Mesothelial cell of epicardium (in vitro differentiated cells): Measurements from ENCODE around the gene EIF4E. TPM values are rescaled to one million over a fixed set of nuclear protein-coding genes. Genes with fewer than 3 reads are reported as not detected.
"Not testable (repeated sequence)": the region's sequence is repeated elsewhere in the genome, so short reads cannot be mapped to it uniquely, and the experiment has no call there.

Source experiments
- DNase-seq, 2 experiments: peaks; one replicate each; pipeline ENCODE4 v3.0.0; 2021; ENCODE audit warnings: low spot score in 2 of 2; ENCODE audit not compliant: unreplicated experiment in 2 of 2
- H3K27ac Mint-ChIP-seq: 2 replicates; pipeline ENCODE4 v1.8.0; 2021; ENCODE audit warnings: mixed read lengths
- H3K27me3 Mint-ChIP-seq: 2 replicates; pipeline ENCODE4 v1.8.0; 2021; ENCODE audit warnings: low read depth, mixed read lengths
- H3K36me3 Mint-ChIP-seq: 2 replicates; pipeline ENCODE4 v1.8.0; 2021; ENCODE audit warnings: mixed read lengths
- H3K4me1 Mint-ChIP-seq: 2 replicates; pipeline ENCODE4 v1.8.0; 2021; ENCODE audit warnings: mixed read lengths
- H3K4me3 Mint-ChIP-seq: 2 replicates; pipeline ENCODE4 v1.8.0; 2021; ENCODE audit warnings: mild to moderate bottlenecking, moderate library complexity, mixed read lengths
- H3K9me3 Mint-ChIP-seq: 2 replicates; pipeline ENCODE4 v1.8.0; 2021; ENCODE audit warnings: mixed read lengths
- CTCF ChIP-seq: fragments of 200-600 bp; sonication (generic); IDR thresholded peaks from one replicate; pipeline ENCODE4 v1.5.0; 2021; ENCODE audit warnings: antibody characterized with exemption; ENCODE audit not compliant: unreplicated experiment
- total RNA-seq: library from RNA; stranded (reverse); gene quantifications from 3 replicates; pipeline ENCODE4 v1.2.1, GENCODE V29; 2021

EIF4E gene
- total RNA-seq, 1 donor from 2014 or later: 87.9 TPM

DNA sequence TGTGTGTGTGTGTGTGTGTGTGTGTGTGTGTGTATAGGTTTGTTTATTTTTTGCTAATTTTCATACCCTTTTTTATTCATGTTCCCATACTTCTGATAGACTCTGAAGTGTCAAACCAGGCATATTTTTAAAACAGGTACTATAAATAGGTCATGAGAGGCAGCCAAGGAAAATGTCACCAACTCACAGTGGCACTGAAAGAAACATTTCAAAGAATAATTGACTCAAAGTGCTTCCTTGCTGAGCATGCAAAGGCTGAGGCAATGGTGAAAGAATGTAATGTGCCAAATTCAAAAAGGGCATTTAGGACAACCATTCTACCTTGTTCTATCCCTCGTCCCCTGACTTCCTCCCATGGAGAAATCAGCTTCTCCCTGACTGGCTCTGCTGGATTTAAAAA, 95.5 kb downstream of the EIF4E start:
- Mint-ChIP-seq H3K4me3 (no peak overlapping the region), H3K9me3 (no peaks in the 10 kb centered on the region), H3K27me3 (no peaks in the 10 kb centered on the region), H3K4me1 (no peaks in the 10 kb centered on the region), H3K27ac (no peak overlapping the region), H3K36me3 (no peaks in the 10 kb centered on the region)
- TF ChIP-seq CTCF: no peak
- no peak for DNase-seq

DNA sequence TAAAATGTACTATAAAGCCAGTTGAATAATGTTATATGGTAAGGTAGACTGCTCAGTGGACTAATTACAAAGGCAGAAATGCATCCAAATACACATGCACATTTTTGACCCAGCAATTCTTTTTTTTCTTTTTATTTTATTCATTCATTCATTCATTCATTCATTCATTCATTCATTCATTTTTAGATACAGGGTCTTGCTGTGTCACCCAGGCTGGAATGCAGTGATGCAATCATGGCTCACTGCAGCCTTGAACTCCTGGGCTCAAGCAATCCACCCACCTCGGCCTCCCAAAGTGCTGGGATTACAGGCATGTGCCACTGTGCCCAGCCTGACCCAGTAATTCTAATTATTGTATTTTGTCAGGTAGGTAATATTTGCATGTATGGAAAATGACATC, 97.9 kb downstream of the EIF4E start:
- H3K4me3 Mint-ChIP-seq, H3K9me3 Mint-ChIP-seq, H3K36me3 Mint-ChIP-seq, H3K27ac Mint-ChIP-seq, H3K27me3 Mint-ChIP-seq, H3K4me1 Mint-ChIP-seq, DNase-seq: not testable (repeated sequence)

Other genes starting within 250 kb of the EIF4E start
- gene METAP1, start 66.6 kb upstream of the EIF4E start, total RNA-seq: 51.1 to 53.5 TPM (median 51.6 TPM) in 3 replicates
- gene ADH5, start 159.7 kb upstream of the EIF4E start, total RNA-seq: 123 to 129 TPM (median 125 TPM) in 3 replicates
- not detected in 3 replicates for gene ADH4, start 215.2 kb upstream of the EIF4E start, total RNA-seq